Measurements from ENCODE around the gene RAB1B. TPM values are rescaled to one million over a fixed set of nuclear protein-coding genes. Genes with fewer than 3 reads are reported as not detected.

Gene RAB1B
- 100 to 1,000 TPM; 125 to 205 (median 179) TPM for polyA plus RNA-seq
- long read RNA-seq, donor 1, transcript RAB1B-201 (6 exons, 2,007 nt) = major isoform, 90 of 217 reads
- long read RNA-seq, donor 1, partial matches to known transcripts = 127 of 217 reads
- long read RNA-seq, donor 1, other reads (novel, unspliced or antisense) = 0 of 217 reads
- long read RNA-seq, donor 2, transcript RAB1B-201 (6 exons, 2,007 nt) = major isoform, 25 of 25 reads
- long read RNA-seq, donor 2, partial matches to known transcripts = 0 of 25 reads
- long read RNA-seq, donor 2, other reads (novel, unspliced or antisense) = 0 of 25 reads
- long read RNA-seq, donor 3, transcript RAB1B-201 (6 exons, 2,007 nt) = major isoform, 25 of 40 reads
- long read RNA-seq, donor 3, partial matches to known transcripts = 15 of 40 reads
- long read RNA-seq, donor 3, other reads (novel, unspliced or antisense) = 0 of 40 reads
- long read RNA-seq, donor 4 = 0 reads
- long read RNA-seq, donor 5, transcript RAB1B-201 (6 exons, 2,007 nt) = major isoform, 18 of 18 reads
- long read RNA-seq, donor 5, partial matches to known transcripts = 0 of 18 reads
- long read RNA-seq, donor 5, other reads (novel, unspliced or antisense) = 0 of 18 reads
- long read RNA-seq, donor 6, transcript RAB1B-201 (6 exons, 2,007 nt) = major isoform, 28 of 28 reads
- long read RNA-seq, donor 6, partial matches to known transcripts = 0 of 28 reads
- long read RNA-seq, donor 6, other reads (novel, unspliced or antisense) = 0 of 28 reads
- long read RNA-seq, donor 7 = 0 reads
- long read RNA-seq, donor 8, partial matches to known transcripts = 0 of 3 reads
- long read RNA-seq, donor 8, other reads (novel, unspliced or antisense) = 0 of 3 reads
- long read RNA-seq, donor 9, transcript RAB1B-201 (6 exons, 2,007 nt) = major isoform, 17 of 17 reads
- long read RNA-seq, donor 9, partial matches to known transcripts = 0 of 17 reads
- long read RNA-seq, donor 9, other reads (novel, unspliced or antisense) = 0 of 17 reads
- long read RNA-seq, donor 10, transcript RAB1B-201 (6 exons, 2,007 nt) = major isoform, 39 of 63 reads
- long read RNA-seq, donor 10, partial matches to known transcripts = 23 of 63 reads
- long read RNA-seq, donor 10, other reads (novel, unspliced or antisense) = 0 of 63 reads

DNA sequence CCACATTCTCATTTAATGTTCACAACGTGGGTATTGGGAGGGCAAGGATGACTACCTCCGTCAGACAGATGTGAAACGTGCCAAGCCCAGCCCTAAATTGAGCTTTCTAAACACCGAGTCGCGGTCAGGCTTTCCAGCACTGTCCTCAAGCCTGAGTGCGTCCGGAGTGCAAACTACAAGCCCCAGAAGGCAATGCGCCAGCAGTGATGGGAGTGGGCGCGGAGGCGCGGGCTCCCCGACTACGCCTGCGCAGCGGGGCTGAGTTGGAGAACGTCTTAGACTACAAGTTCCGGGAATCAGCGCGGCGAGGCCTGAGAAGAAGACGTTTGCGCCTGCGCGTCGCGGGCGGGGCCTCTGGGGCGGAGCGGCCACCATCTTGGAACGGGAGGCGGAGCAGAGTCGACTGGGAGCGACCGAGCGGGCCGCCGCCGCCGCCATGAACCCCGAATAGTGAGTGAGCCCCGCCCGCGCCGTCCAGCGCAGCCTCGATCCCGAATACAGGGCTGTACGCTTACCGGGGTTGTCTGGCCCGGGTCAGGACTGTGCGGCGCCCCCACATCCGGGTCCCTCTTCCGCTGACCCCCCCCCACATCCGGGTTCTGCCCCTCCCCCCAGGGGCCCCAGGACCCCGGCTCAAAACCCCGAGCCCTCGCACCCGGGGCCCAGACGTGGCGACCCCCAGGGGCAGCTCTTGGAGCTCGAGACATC is at the start of gene RAB1B:
TSS of gene RAB1B (plus strand) at position 396 of the 708 bp plus-strand sequence. CDS start at position 437, 41 bp downstream.
- Histone ChIP-seq H3K27ac (ENCODE audit: low read depth in 1 of 3, low read length in 2 of 3) (peak within 1 kb of the TSS; percentile 78 to 95 (median 94)), H3K27me3 (ENCODE audit: control insufficient read depth in 3 of 3, insufficient read depth in 3 of 3, low read length in 3 of 3) (no peaks in the 10 kb centered on the region), H3K9me3 (ENCODE audit: control insufficient read depth in 2 of 2, insufficient read depth in 1 of 2, low read depth in 1 of 2, low read length in 1 of 2) (no peaks in the 10 kb centered on the region), H3K4me3 (ENCODE audit: low read depth in 1 of 3, low read length in 3 of 3) (peak within 1 kb of the TSS; percentile 78 to 99 (median 88)), H3K4me1 (ENCODE audit: control insufficient read depth in 3 of 3, insufficient read depth in 2 of 3, low read depth in 1 of 3, low read length in 2 of 3) (peaks cover 0 to 12% (median 0%) of the 10 kb centered on the region in 3 donors), H3K36me3 (ENCODE audit: control insufficient read depth in 3 of 3, insufficient read depth in 2 of 3, low read depth in 1 of 3, low read length in 3 of 3) (peaks cover 3 to 67% (median 14%) of the 10 kb centered on the region in 3 donors)
- FAIRE-seq (no peak), DNase-seq (peak; percentile 100)
- 0% methylated on average over 50 to 64 of the region's 64 CpGs for WGBS, 3 donors

DNA sequence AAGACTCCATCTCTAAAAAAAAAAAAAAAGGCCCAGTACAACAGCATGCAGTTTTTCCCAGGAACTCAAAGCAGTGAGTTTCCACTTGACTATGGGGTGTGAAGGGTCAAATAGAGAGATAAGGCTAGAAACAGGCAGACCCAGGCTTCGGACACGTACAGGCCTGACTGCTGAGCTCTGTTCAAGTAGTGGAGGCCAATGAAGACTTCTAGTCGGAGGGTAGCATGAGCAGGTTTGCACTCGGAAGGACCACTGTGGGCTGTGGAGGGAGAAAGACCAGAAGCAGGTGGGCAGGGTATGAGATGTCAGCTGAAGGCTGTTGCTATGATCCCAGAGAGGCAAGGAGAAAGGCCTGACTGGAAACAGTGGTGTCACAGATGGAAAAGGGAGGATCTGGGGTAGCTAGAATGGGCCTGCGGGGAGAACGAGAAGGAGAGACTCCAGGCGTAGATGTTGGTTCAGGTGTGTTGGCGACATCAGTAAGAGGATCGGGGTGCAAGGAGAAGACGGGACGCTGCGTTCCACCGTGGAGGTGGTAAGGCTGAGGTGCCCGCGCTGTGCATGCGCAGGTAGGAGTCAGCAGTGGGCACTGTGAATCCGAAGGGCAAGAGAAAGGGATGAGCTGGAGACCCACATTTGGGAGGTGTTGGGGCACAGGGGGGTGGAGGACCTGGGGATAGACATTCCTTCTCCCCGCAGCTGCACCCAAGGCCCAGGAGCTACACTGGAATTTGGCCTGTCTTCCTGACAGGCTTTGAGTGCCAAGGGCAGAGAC is 49.4 kb upstream of the RAB1B start:
- peaks cover 0 to 76% (median 15%) of the 10 kb centered on the region in 3 donors for H3K36me3 ChIP-seq (ENCODE audit: control insufficient read depth in 3 of 3, insufficient read depth in 2 of 3, low read depth in 1 of 3, low read length in 3 of 3)
- no peak overlapping the region for H3K4me3 ChIP-seq (ENCODE audit: low read depth in 1 of 3, low read length in 3 of 3)
- DNase-seq (no peak), FAIRE-seq (no peak)
- 96 to 97% (median 96%) methylated on average over 18 of the region's 18 CpGs for WGBS, 3 donors
- peaks cover 0 to 6% (median 0%) of the 10 kb centered on the region in 3 donors for H3K4me1 ChIP-seq (ENCODE audit: control insufficient read depth in 3 of 3, insufficient read depth in 2 of 3, low read depth in 1 of 3, low read length in 2 of 3)
- H3K27ac ChIP-seq (ENCODE audit: low read depth in 1 of 3, low read length in 2 of 3) = no peak overlapping the region
- H3K9me3 ChIP-seq (ENCODE audit: control insufficient read depth in 2 of 2, insufficient read depth in 1 of 2, low read depth in 1 of 2, low read length in 1 of 2) = no peaks in the 10 kb centered on the region
- no peaks in the 10 kb centered on the region for H3K27me3 ChIP-seq (ENCODE audit: control insufficient read depth in 3 of 3, insufficient read depth in 3 of 3, low read length in 3 of 3)

DNA sequence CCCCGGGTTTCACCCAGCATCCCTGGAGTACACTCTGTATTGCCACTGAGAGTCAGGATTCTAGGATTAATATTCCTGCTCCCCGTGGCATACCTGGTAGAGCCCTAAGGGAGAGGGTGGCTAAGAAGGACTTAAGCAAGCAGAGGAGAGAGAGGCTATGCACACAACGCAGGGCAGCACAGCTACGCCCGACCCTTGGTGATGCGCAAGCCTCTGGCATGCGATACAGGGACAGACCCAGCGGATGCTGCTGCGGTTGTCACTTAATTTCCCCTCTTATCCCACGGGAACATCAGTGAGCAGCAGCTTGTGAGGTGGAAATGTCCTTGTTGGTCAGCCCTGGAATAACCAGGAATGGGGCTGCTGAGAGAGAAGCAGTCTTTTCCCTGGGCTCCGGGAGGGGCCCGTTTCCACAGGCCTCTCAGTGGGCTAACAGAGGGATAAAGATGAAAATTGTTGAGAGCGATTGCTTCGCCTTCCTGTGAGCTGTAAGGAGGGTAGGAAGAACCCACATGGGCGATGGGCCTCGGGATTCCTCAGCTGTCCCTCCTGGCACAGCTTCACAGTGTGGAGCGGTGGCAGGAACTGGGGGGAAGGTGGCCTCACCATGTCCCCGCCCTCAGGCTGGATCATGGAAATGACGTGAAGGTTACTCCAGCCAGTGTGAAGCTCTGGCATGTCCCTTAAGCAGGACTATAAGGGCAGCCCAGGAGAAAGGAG is 48.4 kb upstream of the RAB1B start:
- H3K4me1 ChIP-seq (ENCODE audit: control insufficient read depth in 3 of 3, insufficient read depth in 2 of 3, low read depth in 1 of 3, low read length in 2 of 3) = peaks cover 0 to 6% (median 0%) of the 10 kb centered on the region in 3 donors
- WGBS, 3 donors = 92 to 95% (median 93%) methylated on average over 19 of the region's 19 CpGs
- FAIRE-seq (no peak), DNase-seq (no peak)
- H3K9me3 ChIP-seq (ENCODE audit: control insufficient read depth in 2 of 2, insufficient read depth in 1 of 2, low read depth in 1 of 2, low read length in 1 of 2) = no peaks in the 10 kb centered on the region
- H3K27ac ChIP-seq (ENCODE audit: low read depth in 1 of 3, low read length in 2 of 3) = no peak overlapping the region
- H3K36me3 ChIP-seq (ENCODE audit: control insufficient read depth in 3 of 3, insufficient read depth in 2 of 3, low read depth in 1 of 3, low read length in 3 of 3) = peaks cover 0 to 75% (median 15%) of the 10 kb centered on the region in 3 donors
- H3K4me3 ChIP-seq (ENCODE audit: low read depth in 1 of 3, low read length in 3 of 3) = no peak overlapping the region
- no peaks in the 10 kb centered on the region for H3K27me3 ChIP-seq (ENCODE audit: control insufficient read depth in 3 of 3, insufficient read depth in 3 of 3, low read length in 3 of 3)

DNA sequence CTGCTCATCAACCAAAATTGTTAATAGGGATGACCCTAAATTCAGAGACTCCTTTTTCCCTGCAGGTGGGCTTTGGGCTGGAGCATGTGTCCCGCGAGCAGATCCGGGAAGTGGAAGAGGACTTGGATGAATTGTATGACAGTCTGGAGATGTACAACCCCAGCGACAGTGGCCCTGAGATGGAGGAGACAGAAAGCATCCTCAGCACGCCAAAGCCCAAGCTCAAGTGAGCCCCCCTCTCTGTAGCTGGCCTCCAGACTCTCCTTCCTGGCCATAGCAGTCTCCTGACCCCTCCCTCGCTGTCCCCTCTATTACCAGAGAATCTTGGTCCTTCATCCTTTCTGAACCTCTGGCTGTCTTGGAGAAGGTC is 47.9 kb upstream of the RAB1B start:
- H3K4me1 ChIP-seq (ENCODE audit: control insufficient read depth in 3 of 3, insufficient read depth in 2 of 3, low read depth in 1 of 3, low read length in 2 of 3) = peaks cover 0 to 6% (median 0%) of the 10 kb centered on the region in 3 donors
- H3K36me3 ChIP-seq (ENCODE audit: control insufficient read depth in 3 of 3, insufficient read depth in 2 of 3, low read depth in 1 of 3, low read length in 3 of 3) = peaks cover 0 to 73% (median 15%) of the 10 kb centered on the region in 3 donors
- 97 to 100% (median 97%) methylated on average over 6 of the region's 6 CpGs for WGBS, 3 donors
- no peak for FAIRE-seq
- H3K9me3 ChIP-seq (ENCODE audit: control insufficient read depth in 2 of 2, insufficient read depth in 1 of 2, low read depth in 1 of 2, low read length in 1 of 2) = no peaks in the 10 kb centered on the region
- H3K27ac ChIP-seq (ENCODE audit: low read depth in 1 of 3, low read length in 2 of 3) = no peak overlapping the region
- no peak for DNase-seq
- H3K4me3 ChIP-seq (ENCODE audit: low read depth in 1 of 3, low read length in 3 of 3) = no peak overlapping the region
- no peaks in the 10 kb centered on the region for H3K27me3 ChIP-seq (ENCODE audit: control insufficient read depth in 3 of 3, insufficient read depth in 3 of 3, low read length in 3 of 3)

DNA sequence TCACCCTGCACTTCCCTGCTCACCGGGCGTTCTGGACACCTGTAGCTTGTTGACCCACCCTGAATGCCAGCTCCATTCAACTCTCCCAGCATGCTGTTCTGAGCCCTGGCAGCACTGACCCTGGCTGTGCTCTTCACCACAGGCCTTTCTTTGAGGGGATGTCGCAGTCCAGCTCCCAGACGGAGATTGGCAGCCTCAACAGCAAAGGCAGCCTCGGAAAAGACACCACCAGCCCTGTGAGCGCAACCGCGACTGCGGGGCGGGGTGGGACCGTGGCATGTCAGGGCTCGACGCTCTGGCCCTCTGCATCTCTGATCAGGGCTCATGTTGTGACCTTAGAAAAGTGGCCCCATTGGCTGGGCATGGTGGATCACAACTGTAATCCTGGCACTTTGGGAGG is 47.4 kb upstream of the RAB1B start:
- H3K27me3 ChIP-seq (ENCODE audit: control insufficient read depth in 3 of 3, insufficient read depth in 3 of 3, low read length in 3 of 3) = no peaks in the 10 kb centered on the region
- 93 to 96% (median 95%) methylated on average over 13 of the region's 13 CpGs for WGBS, 3 donors
- H3K27ac ChIP-seq (ENCODE audit: low read depth in 1 of 3, low read length in 2 of 3) = no peak overlapping the region
- H3K9me3 ChIP-seq (ENCODE audit: control insufficient read depth in 2 of 2, insufficient read depth in 1 of 2, low read depth in 1 of 2, low read length in 1 of 2) = no peaks in the 10 kb centered on the region
- DNase-seq (no peak), FAIRE-seq (no peak)
- H3K36me3 ChIP-seq (ENCODE audit: control insufficient read depth in 3 of 3, insufficient read depth in 2 of 3, low read depth in 1 of 3, low read length in 3 of 3) = peaks cover 0 to 71% (median 13%) of the 10 kb centered on the region in 3 donors
- no peak overlapping the region for H3K4me3 ChIP-seq (ENCODE audit: low read depth in 1 of 3, low read length in 3 of 3)
- H3K4me1 ChIP-seq (ENCODE audit: control insufficient read depth in 3 of 3, insufficient read depth in 2 of 3, low read depth in 1 of 3, low read length in 2 of 3) = peaks cover 0 to 6% (median 0%) of the 10 kb centered on the region in 3 donors

DNA sequence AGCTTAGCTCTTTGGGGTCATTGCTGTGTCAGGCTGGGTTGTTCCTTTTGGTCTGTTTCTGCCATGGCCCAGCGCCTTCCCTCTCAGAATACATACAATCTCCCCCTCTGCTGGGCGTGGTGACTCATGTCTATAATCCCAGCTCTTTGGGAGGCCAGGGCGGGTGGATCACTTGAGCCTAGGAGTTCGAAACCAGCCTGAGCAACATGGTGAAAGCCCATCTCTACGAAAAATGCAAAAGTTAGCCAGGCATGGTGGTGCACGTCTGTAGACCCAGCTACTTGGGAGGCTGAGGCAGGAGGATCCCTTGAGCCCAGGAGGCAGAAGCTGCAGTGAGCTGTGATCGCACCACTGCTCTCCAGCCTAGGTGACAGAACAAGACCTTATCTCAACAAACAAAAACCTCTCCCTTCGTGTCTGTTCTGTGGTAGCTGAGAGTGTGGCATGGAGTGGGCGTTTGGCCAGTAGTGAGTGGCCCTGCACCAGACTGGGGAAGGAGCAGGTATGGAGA is 46.7 kb upstream of the RAB1B start:
- Histone ChIP-seq H3K27me3 (ENCODE audit: control insufficient read depth in 3 of 3, insufficient read depth in 3 of 3, low read length in 3 of 3) (no peaks in the 10 kb centered on the region), H3K9me3 (ENCODE audit: control insufficient read depth in 2 of 2, insufficient read depth in 1 of 2, low read depth in 1 of 2, low read length in 1 of 2) (no peaks in the 10 kb centered on the region), H3K27ac (ENCODE audit: low read depth in 1 of 3, low read length in 2 of 3) (peak overlapping the region in 2 of 3 donors; percentile 54 to 81), H3K36me3 (ENCODE audit: control insufficient read depth in 3 of 3, insufficient read depth in 2 of 3, low read depth in 1 of 3, low read length in 3 of 3) (peaks cover 0 to 63% (median 6%) of the 10 kb centered on the region in 3 donors), H3K4me3 (ENCODE audit: low read depth in 1 of 3, low read length in 3 of 3) (no peak overlapping the region), H3K4me1 (ENCODE audit: control insufficient read depth in 3 of 3, insufficient read depth in 2 of 3, low read depth in 1 of 3, low read length in 2 of 3) (peaks cover 0 to 6% (median 0%) of the 10 kb centered on the region in 3 donors)
- 76 to 82% (median 82%) methylated on average over 9 of the region's 9 CpGs for WGBS, 3 donors
- FAIRE-seq (no peak), DNase-seq (no peak)
